ENCODE data around the gene RRP9.

The RRP9 gene

DNA sequence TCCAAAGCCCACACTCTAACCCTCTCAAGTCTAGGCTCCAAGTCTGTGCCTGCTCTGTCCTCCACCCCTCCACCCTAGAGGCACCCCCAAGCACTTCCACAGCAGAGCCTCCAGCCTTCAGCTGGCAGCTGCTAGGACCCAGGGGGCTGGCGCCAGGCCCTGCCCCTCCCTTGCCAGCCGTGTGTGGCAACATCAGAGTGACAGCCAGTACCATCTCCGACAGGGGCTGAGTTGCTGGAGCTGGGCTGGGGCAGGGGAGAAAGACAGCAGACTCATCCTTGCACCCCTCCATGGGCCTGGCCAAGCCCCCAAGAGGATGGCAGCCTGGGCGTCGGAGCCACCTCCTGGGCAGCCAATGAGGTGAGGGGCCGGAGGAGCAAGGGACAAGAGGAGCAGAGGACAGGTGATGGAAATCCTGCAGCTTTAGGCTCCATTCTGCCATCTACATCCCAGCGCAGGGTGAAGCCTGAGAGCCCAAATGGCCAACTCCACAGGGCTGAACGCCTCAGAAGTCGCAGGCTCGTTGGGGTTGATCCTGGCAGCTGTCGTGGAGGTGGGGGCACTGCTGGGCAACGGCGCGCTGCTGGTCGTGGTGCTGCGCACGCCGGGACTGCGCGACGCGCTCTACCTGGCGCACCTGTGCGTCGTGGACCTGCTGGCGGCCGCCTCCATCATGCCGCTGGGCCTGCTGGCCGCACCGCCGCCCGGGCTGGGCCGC is 13.6 kb upstream of the RRP9 start, which contains the start of gene GPR62:
TSS of gene GPR62 (plus strand) at position 207 of the 718 bp plus-strand sequence. CDS start at position 479, 272 bp downstream.
- DNase-seq, result no peak

DNA sequence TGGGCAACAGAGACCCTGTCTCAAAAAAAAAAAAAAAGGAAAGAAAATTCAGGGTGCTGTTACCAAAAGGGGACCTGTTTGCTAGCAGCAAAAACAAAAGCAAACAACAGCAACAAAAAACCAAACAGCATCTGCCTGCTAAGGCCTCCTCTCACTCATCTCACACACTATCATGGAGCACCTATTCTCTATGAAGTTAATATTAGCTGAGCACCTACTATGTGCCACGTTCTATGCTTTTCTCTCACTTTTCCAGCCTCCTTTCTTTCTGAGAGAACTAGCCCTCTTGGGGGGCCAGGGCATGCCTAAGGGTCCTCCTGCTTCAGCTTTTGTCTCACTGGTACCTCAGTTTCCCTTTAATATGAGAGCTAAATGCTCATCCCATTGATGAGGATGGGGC is 13.0 kb upstream of the RRP9 start:
- DNase-seq, result no peak

DNA sequence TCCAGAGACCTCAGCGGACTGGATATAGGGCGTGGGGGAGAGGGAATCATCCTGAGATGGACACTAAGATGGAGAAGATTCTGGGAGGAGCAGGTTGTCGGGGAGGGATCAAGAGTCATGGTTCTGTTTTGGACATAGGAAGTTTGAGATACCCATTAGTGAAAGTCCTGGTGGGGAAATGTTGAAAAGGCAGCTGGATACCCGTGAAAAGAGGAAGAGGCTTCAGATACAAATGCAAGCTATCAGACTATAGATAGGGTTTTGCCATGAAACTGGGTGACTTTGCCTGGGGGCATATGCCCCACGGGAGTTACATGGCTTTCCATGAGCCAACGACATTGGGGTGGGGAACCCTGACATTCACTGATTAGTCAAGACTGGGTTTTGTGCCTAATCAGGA is 12.4 kb upstream of the RRP9 start:
- DNase-seq, result no peak

GRCh38 chr3:51953445-51953844 is 11.7 kb upstream of the RRP9 start:
- DNase-seq, result no peak

DNA sequence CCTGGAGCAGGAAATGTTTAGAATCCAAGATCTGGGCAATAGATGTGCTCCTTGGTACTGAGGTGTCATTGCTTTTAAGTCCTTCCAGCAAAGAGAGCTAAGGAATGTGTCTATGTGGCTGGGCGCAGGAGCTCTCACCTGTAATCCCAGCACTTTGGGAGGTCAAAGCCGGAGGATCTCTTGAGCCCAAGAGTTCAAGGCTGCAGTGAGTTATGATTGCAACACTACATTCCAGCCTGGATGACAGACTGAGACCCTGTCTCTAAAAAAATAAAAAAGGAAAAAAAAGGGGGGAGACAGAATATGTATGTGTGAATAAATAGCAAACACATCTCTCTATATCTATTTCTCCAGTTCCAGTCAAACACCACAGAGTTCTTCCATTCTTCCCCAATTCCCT is 9.2 kb upstream of the RRP9 start:
- no peak for DNase-seq

GRCh38 chr3:51949121-51949520 is 7.4 kb upstream of the RRP9 start:
- DNase-seq, result no peak

DNA sequence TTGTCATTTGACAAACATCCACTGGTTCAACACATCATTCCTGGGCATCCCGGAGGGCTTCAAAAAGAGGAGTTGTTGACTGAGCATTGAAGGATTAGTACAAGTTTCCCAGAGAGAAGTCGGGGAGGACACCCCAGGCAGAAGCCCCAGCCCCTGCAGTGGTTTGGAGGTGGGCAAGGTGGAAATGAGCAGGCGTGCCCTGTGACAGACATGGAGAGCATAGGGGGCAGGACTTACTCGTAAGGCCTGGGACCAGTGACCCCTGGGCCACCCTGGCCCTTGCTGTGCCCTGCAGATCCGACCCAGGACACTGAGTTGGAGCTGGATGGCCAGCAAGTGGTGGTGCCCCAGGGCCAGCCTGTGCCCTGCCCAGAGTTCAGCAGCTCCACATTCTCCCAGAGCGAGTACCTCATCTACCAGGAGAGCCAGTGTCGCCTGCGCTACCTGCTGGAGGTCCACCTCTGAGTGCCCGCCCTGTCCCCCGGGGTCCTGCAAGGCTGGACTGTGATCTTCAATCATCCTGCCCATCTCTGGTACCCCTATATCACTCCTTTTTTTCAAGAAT is 6.4 kb upstream of the RRP9 start:
- no peak for DNase-seq

- no peak for DNase-seq
Measured at GRCh38 chr3:51947215-51947900, 5.7 kb upstream of the RRP9 start.

DNA sequence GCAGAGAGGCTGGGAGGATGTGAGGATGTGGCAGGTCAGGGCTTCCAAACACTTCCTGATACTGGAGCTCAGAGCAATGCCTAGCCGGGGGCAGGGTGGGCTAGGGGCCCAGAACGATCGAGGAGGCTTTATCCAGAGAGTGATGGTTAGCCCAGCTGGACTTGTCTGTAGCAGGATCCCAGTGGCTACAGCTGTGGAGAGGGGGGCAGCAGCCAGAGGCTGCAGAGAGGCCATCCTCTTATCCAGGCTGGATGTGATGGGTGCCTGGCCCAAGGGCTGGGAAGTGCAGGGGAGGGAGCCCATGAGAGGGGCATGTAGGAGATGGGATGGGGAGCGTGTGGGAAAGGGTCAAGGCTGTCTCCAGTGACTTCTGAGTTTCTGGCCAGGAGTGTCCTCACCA is 5.1 kb upstream of the RRP9 start:
- no peak for DNase-seq

- DNase-seq, result no peak
Measured at GRCh38 chr3:51945926-51946705, 4.4 kb upstream of the RRP9 start.

GRCh38 chr3:51945031-51945840 is 3.5 kb upstream of the RRP9 start:
- DNase-seq, result no peak

DNA sequence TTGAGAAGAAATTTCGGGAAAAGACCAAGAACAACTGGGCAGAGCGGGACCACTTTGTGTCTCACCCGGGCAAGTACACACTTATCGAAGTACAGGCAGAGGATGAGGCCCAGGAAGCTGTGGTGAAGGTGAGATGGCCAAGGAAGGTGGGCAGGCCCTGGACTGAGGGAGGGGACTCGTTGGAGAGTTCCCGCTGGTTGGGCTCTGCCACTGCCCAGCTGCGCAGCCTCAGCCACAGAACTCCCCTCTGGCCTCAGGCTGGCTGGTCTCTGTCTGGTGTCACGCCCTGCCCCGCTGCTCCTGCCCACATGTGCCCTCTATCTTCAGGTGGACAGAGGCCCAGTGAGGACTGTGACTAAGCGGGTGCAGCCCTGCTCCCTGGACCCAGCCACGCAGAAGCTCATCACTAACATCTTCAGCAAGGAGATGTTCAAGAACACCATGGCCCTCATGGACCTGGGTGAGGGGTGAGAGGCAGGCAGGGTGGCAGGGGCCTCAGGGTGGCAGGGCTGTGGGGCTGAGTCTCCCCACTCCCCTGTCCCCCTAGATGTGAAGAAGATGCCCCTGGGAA is 2.8 kb upstream of the RRP9 start:
- DNase-seq, result no peak

DNA sequence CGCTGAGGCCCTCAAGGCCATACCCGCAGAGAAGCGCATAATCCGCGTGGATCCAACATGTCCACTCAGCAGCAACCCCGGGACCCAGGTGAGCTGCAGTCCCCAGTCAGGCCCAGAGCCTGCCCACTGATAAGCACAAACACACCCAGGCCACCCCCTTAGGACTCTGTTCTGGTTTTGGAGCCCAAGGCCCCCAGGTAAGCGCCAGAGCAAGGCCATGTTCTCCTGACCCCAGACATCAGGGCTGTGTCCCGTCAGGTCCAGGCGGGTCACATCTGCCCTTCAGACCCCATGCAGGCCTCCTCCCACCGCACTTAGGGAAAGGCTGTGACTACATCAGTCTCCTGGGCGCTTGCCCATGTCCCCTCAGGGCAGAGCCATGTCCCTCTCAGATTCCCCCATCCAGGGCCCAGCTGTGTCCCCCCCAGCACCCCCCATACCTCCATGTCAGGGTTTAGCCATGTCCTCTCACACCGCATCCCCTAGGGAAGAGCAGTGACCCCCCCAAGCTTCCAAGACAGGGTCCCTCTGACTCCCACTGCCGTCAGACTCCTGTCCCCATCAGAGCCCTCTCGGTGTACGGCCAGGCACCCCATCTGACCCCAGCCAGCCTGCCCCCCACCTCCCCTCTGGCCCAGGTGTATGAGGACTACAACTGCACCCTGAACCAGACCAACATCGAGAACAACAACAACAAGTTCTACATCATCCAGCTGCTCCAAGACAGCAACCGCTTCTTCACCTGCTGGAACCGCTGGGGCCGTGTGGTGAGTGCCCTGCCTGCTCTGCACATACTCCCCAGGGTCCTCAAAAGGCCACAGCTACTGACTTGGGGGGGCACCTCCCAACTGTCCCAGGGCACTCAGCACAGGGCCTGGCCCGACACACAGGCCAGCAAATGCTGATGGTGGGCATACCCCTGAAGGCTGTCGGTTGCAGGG is 2.0 kb upstream of the RRP9 start:
- DNase-seq, result no peak

DNA sequence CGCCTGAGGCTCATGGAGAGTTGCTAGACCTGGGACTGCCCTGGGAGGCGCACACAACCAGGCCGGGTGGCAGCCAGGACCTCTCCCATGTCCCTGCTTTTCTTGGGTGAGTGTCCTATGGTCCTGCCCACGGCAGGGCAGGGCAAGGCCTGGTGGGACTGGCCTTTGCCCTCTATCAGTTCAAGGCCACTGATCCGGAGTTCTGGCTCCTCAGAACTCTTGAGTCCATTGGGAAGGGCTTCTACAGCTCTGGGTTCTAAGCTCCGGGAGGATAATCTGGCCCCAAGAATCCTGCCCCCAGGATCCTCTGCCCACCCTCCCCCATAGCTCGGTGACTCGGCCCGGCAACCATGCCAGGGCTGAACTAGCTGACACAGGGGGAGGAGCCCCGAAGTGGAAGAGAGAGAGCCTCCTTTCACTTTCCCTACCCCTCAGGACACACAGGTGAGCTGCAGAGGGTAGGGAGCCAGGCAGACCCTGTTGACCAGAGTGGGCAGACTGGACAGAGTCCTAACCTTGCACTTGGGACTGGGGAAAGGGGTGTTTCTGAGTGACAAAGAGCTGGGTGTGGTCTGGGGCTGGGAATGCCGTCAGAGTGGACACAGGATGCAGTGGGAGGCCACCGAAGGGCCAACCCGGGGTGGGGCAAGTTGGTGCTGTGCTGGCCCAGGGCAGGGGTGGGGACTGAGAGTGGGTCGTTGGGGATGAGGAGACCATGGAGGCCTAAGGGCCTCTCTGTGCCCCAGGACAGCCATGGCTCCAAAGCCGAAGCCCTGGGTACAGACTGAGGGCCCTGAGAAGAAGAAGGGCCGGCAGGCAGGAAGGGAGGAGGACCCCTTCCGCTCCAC is 1.1 kb upstream of the RRP9 start:
- no peak for DNase-seq

GRCh38 chr3:51941463-51941797 is 274 bp downstream of the RRP9 start:
- DNase-seq, result no peak

- no peak for DNase-seq
Measured at GRCh38 chr3:51940648-51941462, 849 bp downstream of the RRP9 start.

DNA sequence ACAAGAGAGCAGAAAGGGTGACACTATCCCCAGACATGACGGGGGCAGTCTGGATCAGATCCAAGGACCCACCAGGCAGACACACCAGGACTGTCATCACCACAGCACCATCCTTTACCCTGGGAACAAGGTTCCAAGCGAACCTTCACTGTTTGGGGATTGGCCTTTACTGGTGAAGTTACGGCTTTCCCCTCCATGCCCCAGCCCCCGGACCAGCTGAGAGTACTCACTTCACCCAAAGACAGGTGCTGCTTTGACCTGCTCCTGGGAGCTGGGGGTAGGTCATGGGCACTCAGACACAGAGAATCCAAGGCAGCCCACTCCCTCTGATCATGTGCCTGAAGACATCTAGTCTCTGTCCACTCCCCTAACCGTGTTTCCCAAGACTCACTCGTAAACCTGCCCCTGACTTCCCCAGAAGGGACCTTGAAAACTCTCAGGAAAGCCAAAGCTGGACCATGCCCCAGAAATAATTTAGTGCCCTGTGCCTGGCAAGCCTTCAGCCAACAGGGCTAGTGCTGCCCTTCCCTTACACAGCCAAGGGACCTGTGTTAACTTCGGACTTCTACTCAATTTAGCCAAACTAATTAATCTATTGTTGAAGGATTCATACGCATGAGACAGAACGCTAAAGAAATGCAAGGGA is 2.8 kb downstream of the RRP9 start:
- DNase-seq, result no peak

DNA sequence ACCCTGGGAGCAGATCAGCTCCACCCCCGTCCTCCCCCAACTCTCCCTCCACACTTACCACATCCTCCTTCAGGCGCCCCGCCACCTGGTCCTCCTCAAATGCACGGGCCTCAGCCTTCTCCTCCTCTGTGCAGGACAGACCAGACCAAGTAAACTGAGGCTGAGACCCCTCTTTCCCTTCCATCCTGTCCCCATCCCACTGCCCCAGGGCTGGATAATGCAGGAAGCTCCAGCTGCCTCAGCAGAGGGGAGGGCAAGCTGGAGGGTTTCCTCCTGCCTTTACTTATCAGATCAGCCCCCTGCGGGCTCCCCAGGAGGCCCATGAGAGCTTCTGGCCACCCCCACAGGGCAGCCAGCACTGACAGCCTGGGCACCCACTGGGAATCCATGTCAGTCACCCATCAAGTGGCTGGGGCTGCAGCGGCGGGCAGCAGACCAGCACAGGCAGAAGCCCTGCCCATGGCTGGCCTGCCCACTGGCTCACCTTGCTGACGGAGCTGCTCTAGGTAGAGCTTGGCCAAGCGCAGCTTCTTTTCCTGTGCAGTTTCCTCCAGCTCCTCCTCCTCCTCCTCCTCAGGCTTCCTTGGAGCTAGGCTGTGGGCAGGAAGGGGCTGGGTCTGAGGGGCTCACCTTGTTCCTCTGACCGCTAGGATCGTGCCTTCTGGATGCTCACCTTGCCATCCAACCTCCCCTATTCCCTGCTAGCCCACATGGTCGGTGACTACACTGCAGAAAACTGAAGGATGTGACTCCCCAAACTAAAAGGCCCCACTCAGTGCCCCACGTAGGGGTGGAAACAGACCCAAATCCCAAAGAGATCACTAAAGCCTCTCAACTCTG is 3.9 kb downstream of the RRP9 start:
- DNase-seq, result no peak

All from NCI-H446 treated with DMSO at 0.1 percent for 48 hours (cell line).